ENCODE data around the gene DAB2IP.

DAB2IP gene

DNA sequence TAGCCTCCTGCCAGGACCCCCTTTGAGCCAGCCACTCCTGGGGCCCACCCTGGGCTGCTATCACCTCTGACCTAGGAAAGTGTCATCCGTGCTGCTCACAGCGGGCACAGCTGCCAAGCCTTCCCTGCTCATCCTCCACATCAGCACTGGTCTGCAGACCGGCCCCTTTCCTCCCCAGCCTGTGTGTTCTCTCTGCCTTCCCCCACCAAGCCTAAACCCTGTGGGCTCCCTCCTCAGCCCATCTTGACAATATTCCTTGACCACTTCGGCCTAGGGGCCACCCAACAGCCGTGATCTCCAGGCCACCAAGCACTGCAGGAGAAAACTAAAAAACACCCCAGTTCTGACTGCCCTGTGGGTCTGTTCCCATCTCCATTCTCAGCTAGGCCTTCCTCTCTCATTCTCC is 135.1 kb downstream of the DAB2IP start:
- Histone ChIP-seq H3K9ac (ENCODE audit: low read depth, low read length, poor library complexity, severe bottlenecking) (no peak overlapping the region), H3K4me3 (ENCODE audit: low read length, poor library complexity, severe bottlenecking) (no peak overlapping the region), H3K79me2 (ENCODE audit: insufficient read depth, low read length) (no peaks in the 10 kb centered on the region), H2AFZ (ENCODE audit: low read length) (no peak overlapping the region), H3K9me2 (replicated peaks; ENCODE audit: low read depth, low read length) (no peaks in the 10 kb centered on the region), H3K36me3 (ENCODE audit: insufficient read depth, low read length) (peaks cover 12% of the 10 kb centered on the region; the same call in 1 of the 2 replicates), H3F3A (ENCODE audit: low read depth) (no peaks in the 10 kb centered on the region), H3K27me3 (ENCODE audit: insufficient read depth, low read length, poor library complexity, severe bottlenecking) (no peaks in the 10 kb centered on the region), H3K9me3 (ENCODE audit: insufficient read depth, low read depth, low read length) (no peaks in the 10 kb centered on the region), H4K20me1 (ENCODE audit: insufficient read depth, low read length, poor library complexity, severe bottlenecking) (no peaks in the 10 kb centered on the region), H3K4me1 (ENCODE audit: insufficient read depth, low read length, poor library complexity, severe bottlenecking) (peaks cover 24% of the 10 kb centered on the region), H3K4me2 (ENCODE audit: low read depth, low read length, poor library complexity, severe bottlenecking) (no peak overlapping the region)
- TF ChIP-seq, protein P1, sequence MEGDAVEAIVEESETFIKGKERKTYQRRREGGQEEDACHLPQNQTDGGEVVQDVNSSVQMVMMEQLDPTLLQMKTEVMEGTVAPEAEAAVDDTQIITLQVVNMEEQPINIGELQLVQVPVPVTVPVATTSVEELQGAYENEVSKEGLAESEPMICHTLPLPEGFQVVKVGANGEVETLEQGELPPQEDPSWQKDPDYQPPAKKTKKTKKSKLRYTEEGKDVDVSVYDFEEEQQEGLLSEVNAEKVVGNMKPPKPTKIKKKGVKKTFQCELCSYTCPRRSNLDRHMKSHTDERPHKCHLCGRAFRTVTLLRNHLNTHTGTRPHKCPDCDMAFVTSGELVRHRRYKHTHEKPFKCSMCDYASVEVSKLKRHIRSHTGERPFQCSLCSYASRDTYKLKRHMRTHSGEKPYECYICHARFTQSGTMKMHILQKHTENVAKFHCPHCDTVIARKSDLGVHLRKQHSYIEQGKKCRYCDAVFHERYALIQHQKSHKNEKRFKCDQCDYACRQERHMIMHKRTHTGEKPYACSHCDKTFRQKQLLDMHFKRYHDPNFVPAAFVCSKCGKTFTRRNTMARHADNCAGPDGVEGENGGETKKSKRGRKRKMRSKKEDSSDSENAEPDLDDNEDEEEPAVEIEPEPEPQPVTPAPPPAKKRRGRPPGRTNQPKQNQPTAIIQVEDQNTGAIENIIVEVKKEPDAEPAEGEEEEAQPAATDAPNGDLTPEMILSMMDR (conservative IDR thresholded peaks at IDR 0.05; ENCODE audit: low read length), result no peak
- no peak for TF ChIP-seq EZH2phosphoT487 (IDR thresholded peaks at IDR 0.05; ENCODE audit: borderline replicate concordance)

DNA sequence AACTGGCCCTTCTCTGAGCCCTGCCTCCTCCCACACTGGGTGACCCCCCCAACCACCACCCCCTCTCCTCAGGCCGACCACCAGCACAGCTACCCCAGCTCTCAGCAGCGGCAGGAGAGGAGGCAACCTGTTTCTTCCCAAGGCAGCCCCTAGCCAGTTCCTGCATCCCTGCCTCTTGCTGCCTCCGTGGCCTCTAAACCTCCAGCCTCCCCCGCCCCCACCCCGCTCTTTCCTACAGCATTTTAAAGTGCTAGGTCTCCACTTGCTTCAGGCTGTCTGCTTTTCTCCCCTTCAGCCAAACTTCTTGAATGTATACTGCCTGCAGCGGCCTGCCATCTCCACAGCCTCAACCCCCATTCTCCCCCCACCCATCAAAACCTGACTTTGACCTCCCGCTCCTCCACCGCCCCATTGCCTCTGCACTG is 135.6 kb downstream of the DAB2IP start:
- no peak overlapping the region for H3K4me2 ChIP-seq (ENCODE audit: low read depth, low read length, poor library complexity, severe bottlenecking)
- H3K9me3 ChIP-seq (ENCODE audit: insufficient read depth, low read depth, low read length), result no peaks in the 10 kb centered on the region
- peaks cover 24% of the 10 kb centered on the region for H3K4me1 ChIP-seq (ENCODE audit: insufficient read depth, low read length, poor library complexity, severe bottlenecking)
- no peaks in the 10 kb centered on the region for H3F3A ChIP-seq (ENCODE audit: low read depth)
- H3K4me3 ChIP-seq (ENCODE audit: low read length, poor library complexity, severe bottlenecking), result no peak overlapping the region
- H3K9ac ChIP-seq (ENCODE audit: low read depth, low read length, poor library complexity, severe bottlenecking), result no peak overlapping the region
- no peak overlapping the region for H2AFZ ChIP-seq (ENCODE audit: low read length)
- H4K20me1 ChIP-seq (ENCODE audit: insufficient read depth, low read length, poor library complexity, severe bottlenecking), result no peaks in the 10 kb centered on the region
- H3K27me3 ChIP-seq (ENCODE audit: insufficient read depth, low read length, poor library complexity, severe bottlenecking), result no peaks in the 10 kb centered on the region
- no peaks in the 10 kb centered on the region for H3K9me2 ChIP-seq (replicated peaks; ENCODE audit: low read depth, low read length)
- no peaks in the 10 kb centered on the region for H3K79me2 ChIP-seq (ENCODE audit: insufficient read depth, low read length)
- TF ChIP-seq, protein P1 (conservative IDR thresholded peaks at IDR 0.05; ENCODE audit: low read length), result no peak
- TF ChIP-seq EZH2phosphoT487 (IDR thresholded peaks at IDR 0.05; ENCODE audit: borderline replicate concordance), result no peak
- peaks cover 8% of the 10 kb centered on the region; the same call in 1 of the 2 replicates for H3K36me3 ChIP-seq (ENCODE audit: insufficient read depth, low read length)

DNA sequence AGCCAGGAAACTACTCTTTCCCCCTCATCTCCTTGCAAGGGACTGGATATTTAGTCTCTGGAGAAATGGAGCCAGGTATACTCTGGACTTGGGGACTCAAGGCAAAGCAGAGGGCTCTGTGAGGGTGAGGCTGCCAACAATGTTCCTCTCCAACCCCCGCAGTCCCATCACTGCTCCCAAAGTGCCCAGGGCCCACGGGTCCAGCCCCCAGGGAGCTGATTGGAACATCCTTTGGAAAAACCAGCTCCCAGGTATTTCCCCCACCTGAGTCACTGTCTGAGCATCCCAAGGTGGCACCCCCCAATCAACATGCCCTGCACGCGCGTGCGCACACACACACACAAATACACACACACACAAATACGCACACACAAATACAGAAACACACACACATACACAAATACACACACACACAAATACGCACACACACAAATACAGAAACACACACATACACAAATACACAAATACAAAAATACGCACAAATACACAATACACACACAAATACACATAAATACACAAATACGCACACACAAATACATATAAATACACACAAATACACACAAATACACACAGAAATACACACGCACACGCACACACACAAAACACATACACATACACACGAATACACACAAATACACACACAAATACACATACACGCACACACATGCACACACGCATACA is 137.4 kb downstream of the DAB2IP start:
- Histone ChIP-seq H4K20me1 (ENCODE audit: insufficient read depth, low read length, poor library complexity, severe bottlenecking) (no peaks in the 10 kb centered on the region), H3K9me2 (replicated peaks; ENCODE audit: low read depth, low read length) (no peaks in the 10 kb centered on the region), H2AFZ (ENCODE audit: low read length) (no peak overlapping the region), H3F3A (ENCODE audit: low read depth) (no peaks in the 10 kb centered on the region), H3K9me3 (ENCODE audit: insufficient read depth, low read depth, low read length) (no peaks in the 10 kb centered on the region), H3K4me1 (ENCODE audit: insufficient read depth, low read length, poor library complexity, severe bottlenecking) (peaks cover 14% of the 10 kb centered on the region), H3K27me3 (ENCODE audit: insufficient read depth, low read length, poor library complexity, severe bottlenecking) (no peaks in the 10 kb centered on the region), H3K9ac (ENCODE audit: low read depth, low read length, poor library complexity, severe bottlenecking) (no peak overlapping the region), H3K4me3 (ENCODE audit: low read length, poor library complexity, severe bottlenecking) (no peak overlapping the region), H3K36me3 (ENCODE audit: insufficient read depth, low read length) (no peaks in the 10 kb centered on the region), H3K79me2 (ENCODE audit: insufficient read depth, low read length) (no peaks in the 10 kb centered on the region), H3K4me2 (ENCODE audit: low read depth, low read length, poor library complexity, severe bottlenecking) (no peak overlapping the region)
- no peak for TF ChIP-seq EZH2phosphoT487 (IDR thresholded peaks at IDR 0.05; ENCODE audit: borderline replicate concordance)
- TF ChIP-seq, protein P1 (conservative IDR thresholded peaks at IDR 0.05; ENCODE audit: low read length), result no peak
